AG04450 (cell line): ENCODE measurements around the gene TSPAN16. TPM values are rescaled to one million over a fixed set of nuclear protein-coding genes. Genes with fewer than 3 reads are reported as not detected.

Source experiments
- CTCF ChIA-PET: fragments of 300-600, 350-600 bp; formaldehyde crosslinking; extraction: SDS; loops from one replicate; lab custom pipeline; 2022; ENCODE audit warnings: antibody characterized with exemption, inconsistent platforms; lab: Charles Lee
- POLR2A ChIA-PET: fragments of 350-600 bp; formaldehyde crosslinking; extraction: SDS; loops from one replicate; lab custom pipeline; 2021; ENCODE audit warnings: antibody characterized with exemption, inconsistent platforms; lab: Yijun Ruan, JAX
- DNase-seq: peaks from one replicate; pipeline ENCODE4 v3.0.0-alpha.2; 2011; ENCODE audit warnings: low read depth, low spot score
- H3K27ac ChIP-seq: one replicate; pipeline ENCODE4 v1.5.1; 2012; ENCODE audit warnings: low read depth, low read length, control low read depth
- H3K27me3 ChIP-seq: one replicate; pipeline ENCODE4 v1.6.0; 2012; ENCODE audit warnings: low read length; ENCODE audit not compliant: control insufficient read depth, insufficient read depth
- H3K4me3 ChIP-seq: 2 replicates; pipeline ENCODE4 v1.5.1; 2011; ENCODE audit warnings: mild to moderate bottlenecking, low read depth, low read length, control low read depth
- H3K9me3 ChIP-seq: 2 replicates; pipeline ENCODE4 v1.5.1; 2012; ENCODE audit warnings: low read length; ENCODE audit not compliant: control insufficient read depth, insufficient read depth
- polyA plus RNA-seq: library from polyadenylated mRNA; depleted of rRNA; stranded (reverse); fragments of >200 nt; gene quantifications from 2 replicates; pipeline ENCODE4 v1.2.3, GENCODE V29; 2011
- TF ChIP-seq, protein P1 (sequence below): IDR thresholded peaks from 2 replicates; pipeline ENCODE4 v1.5.1; 2011; ENCODE audit warnings: low read depth, low read length, control low read depth, inconsistent platforms

The TSPAN16 gene
- polyA plus RNA-seq, 1 experiment, result not detected

DNA sequence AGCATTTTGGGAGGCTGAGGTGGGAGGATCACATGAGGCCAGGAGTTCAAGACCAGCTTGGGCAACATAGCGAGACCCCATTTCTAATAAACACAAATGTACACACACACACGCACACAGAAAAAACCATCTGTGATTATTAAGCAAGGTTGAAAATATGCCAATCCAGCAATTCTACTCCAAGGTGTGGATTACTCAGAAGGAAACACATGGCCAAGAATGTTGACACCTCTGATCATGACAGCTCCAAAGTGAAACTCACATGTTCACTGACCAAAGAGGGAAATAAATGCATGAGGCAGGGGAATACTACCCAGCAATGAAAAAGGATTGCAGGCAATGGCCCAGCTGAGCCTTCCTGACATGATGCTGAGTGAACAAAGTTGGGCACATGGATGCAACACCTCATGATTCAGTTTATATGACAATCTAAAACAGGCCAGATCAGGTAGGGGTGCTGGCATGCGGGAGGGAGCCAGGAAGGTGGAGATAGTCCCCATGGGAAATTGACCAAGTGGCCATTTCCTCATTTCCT is 38.0 kb upstream of the TSPAN16 start:
- Histone ChIP-seq H3K27me3 (no peaks in the 10 kb centered on the region), H3K4me3 (no peak overlapping the region), H3K9me3 (no peaks in the 10 kb centered on the region), H3K27ac (no peak overlapping the region)
- ChIA-PET CTCF (no interaction called here), POLR2A (no interaction called here)
- TF ChIP-seq, protein P1, sequence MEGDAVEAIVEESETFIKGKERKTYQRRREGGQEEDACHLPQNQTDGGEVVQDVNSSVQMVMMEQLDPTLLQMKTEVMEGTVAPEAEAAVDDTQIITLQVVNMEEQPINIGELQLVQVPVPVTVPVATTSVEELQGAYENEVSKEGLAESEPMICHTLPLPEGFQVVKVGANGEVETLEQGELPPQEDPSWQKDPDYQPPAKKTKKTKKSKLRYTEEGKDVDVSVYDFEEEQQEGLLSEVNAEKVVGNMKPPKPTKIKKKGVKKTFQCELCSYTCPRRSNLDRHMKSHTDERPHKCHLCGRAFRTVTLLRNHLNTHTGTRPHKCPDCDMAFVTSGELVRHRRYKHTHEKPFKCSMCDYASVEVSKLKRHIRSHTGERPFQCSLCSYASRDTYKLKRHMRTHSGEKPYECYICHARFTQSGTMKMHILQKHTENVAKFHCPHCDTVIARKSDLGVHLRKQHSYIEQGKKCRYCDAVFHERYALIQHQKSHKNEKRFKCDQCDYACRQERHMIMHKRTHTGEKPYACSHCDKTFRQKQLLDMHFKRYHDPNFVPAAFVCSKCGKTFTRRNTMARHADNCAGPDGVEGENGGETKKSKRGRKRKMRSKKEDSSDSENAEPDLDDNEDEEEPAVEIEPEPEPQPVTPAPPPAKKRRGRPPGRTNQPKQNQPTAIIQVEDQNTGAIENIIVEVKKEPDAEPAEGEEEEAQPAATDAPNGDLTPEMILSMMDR, result no peak
- no peak for DNase-seq

GRCh38 chr19:11260996-11261395 is 35.0 kb upstream of the TSPAN16 start:
- Histone ChIP-seq H3K27me3 (no peaks in the 10 kb centered on the region), H3K9me3 (no peaks in the 10 kb centered on the region), H3K27ac (no peak overlapping the region), H3K4me3 (peak overlapping the region; percentile 79)
- TF ChIP-seq, protein P1, result no peak
- ChIA-PET CTCF (interaction anchor here (2.0 kb wide), 1 partner anchor 135 kb away, joined by 4 read pairs; no protein-coding TSS in a partner anchor), POLR2A (interaction anchor here (0.6 kb wide), 1 partner anchor 1420 kb away, joined by 3 read pairs; no protein-coding TSS in a partner anchor)
- no peak for DNase-seq

DNA sequence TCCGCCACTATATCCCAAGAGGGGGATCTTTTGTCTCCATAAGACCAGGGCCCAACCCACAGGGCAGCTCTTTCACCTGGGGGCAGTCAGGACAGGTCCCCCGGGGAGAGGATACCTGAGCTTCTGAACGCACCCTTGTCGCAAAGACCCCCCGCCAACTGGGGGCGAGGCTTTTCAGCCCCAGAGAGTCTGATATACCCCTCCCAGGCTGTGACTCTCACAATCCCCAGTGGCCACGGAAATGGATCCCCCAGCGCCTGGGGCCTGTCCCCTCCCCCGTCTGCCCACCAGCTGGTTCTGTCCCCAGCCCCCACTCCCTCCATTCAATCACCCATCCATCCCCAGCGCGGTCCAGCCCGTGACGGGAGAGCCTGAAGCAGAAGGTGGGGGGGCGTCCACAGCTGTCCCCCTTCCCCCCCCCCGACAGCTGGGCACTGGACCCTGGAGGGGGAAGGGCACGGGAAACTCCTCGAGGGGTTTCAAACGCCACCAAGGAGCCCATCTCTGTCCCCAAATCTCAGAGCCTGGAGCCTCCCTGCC is 34.5 kb upstream of the TSPAN16 start:
- Histone ChIP-seq H3K4me3 (peak overlapping the region; percentile 79), H3K9me3 (no peaks in the 10 kb centered on the region), H3K27ac (no peak overlapping the region), H3K27me3 (no peaks in the 10 kb centered on the region)
- no peak for DNase-seq
- TF ChIP-seq, protein P1, result no peak
- ChIA-PET CTCF (interaction anchor here (0.5 to 2.0 kb wide), 4 partner anchors 12 to 135 kb away, joined by 3 to 6 read pairs (median 4); no protein-coding TSS in a partner anchor), POLR2A (interaction anchor here (0.6 kb wide), 1 partner anchor 1419 kb away, joined by 3 read pairs; no protein-coding TSS in a partner anchor)

- Histone ChIP-seq H3K9me3 (no peaks in the 10 kb centered on the region), H3K4me3 (peak within 1 kb of the TSS; percentile 79), H3K27ac (no peak within 1 kb of the TSS), H3K27me3 (no peaks in the 10 kb centered on the region)
- CTCF ChIA-PET, result interaction anchor here (0.5 to 1.3 kb wide), 5 partner anchors 8 to 220 kb away, joined by 3 to 6 read pairs (median 4); no protein-coding TSS in a partner anchor
- TF ChIP-seq, protein P1, result peak; percentile 46
- no peak for DNase-seq
- POLR2A ChIA-PET, result no interaction called here
Observed at GRCh38 chr19:11261971-11262839, 33.8 kb upstream of the TSPAN16 start, which contains the start of gene DOCK6. DOCK6 (minus strand) TSS chr19:11262524; CDS start chr19:11262440, 84 bp downstream.
